ENCODE data around the gene SMCP. TPM values are rescaled to one million over a fixed set of nuclear protein-coding genes. Genes with fewer than 3 reads are reported as not detected.
A peak's percentile ranks its signal among the peaks of the same experiment; 100 is the strongest.

Gene SMCP
- total RNA-seq, 1 donor from 2014 or later, result not detected

DNA sequence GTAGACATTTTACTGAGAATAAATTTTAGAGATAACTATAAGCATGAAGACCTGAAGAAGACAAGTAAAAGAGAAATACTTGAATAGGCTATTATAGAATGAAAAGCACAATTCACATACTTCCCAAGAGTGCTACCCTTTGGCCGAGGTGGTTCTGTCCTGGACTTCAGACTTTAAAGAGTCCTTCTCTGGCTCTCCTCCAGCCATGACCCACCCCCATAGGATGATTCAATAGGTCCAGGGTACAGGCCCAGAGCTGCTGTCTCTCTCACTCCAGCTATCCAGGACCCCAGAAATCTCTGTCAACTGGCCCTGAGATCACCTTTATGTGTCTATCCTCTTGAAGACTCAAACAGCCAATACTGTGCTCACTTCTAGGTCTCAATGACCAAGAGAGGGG, 1.3 kb upstream of the SMCP start:
- H3K9me3 Mint-ChIP-seq, result peaks cover 3% of the 10 kb centered on the region
- H3K27me3 Mint-ChIP-seq, result peaks cover 7% of the 10 kb centered on the region
- H3K27ac Mint-ChIP-seq, result no peak overlapping the region
- H3K4me3 Mint-ChIP-seq, result no peak overlapping the region
- H3K36me3 Mint-ChIP-seq (ENCODE audit: low read depth), result no peaks in the 10 kb centered on the region
- H3K4me1 Mint-ChIP-seq, result peaks cover 3% of the 10 kb centered on the region
- no peak for DNase-seq
- intact Hi-C loops (cut with micrococcal nuclease), result no loop called here

DNA sequence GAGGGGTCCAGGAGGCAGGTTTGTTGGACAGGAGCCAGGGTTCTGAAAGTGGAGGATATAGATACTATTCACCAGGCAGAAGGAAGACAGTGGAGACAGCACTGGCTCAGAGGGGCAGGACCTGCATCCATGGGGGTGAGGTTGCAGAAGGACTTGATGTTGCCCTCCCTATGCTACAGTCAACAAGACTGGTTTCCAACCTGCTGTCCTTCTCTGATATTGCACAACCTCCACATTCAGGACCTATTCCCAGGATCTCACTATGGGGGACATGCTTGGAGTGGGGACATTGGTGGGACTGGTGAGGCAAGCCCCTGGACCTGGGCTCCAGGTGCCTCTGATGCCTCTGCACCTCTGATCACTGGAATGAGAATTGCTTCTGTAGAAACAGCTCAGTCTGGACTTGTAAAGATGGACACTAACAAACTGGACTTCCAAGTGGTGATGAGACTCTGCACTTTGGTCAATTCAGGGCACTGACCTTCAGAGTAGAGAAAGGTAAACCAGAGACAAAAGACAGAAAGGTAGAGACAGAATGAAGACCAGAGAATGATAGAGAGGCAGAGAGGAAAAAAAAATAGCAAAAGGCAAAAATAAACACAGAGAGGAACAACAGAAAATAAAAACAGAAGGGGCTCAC, 1.6 kb downstream of the SMCP start:
- H3K9me3 Mint-ChIP-seq, result peaks cover 3% of the 10 kb centered on the region
- H3K36me3 Mint-ChIP-seq (ENCODE audit: low read depth), result no peaks in the 10 kb centered on the region
- H3K4me1 Mint-ChIP-seq, result peaks cover 3% of the 10 kb centered on the region
- H3K4me3 Mint-ChIP-seq, result no peak overlapping the region
- H3K27ac Mint-ChIP-seq, result no peak overlapping the region
- intact Hi-C loops (cut with micrococcal nuclease), result no loop called here
- peaks cover 7% of the 10 kb centered on the region for H3K27me3 Mint-ChIP-seq
- no peak for DNase-seq

DNA sequence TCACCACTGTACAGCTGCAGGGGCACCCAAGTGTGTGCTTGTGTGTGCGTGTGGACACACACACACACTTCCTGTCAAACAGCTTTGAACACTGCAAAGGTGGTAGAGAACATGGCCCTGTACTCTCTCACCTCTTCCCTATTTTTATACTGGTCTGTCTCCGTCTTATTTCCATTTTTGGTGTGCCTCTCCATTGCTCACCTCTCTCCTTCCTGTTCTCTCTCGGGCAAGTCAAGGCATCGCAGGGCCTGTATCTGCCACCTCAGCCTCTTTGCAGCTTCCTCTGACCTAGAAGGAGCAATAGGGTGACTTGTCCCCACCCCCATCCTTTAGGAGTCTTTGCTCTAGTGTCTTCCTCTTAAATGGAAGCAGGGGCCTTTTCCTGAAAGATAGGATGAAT, 2.2 kb downstream of the SMCP start:
- no peak overlapping the region for H3K27ac Mint-ChIP-seq
- DNase-seq, result no peak
- H3K36me3 Mint-ChIP-seq (ENCODE audit: low read depth), result no peaks in the 10 kb centered on the region
- peaks cover 3% of the 10 kb centered on the region for H3K4me1 Mint-ChIP-seq
- H3K4me3 Mint-ChIP-seq, result no peak overlapping the region
- intact Hi-C loops (cut with micrococcal nuclease), result no loop called here
- H3K27me3 Mint-ChIP-seq, result peaks cover 7% of the 10 kb centered on the region
- peaks cover 3% of the 10 kb centered on the region for H3K9me3 Mint-ChIP-seq

DNA sequence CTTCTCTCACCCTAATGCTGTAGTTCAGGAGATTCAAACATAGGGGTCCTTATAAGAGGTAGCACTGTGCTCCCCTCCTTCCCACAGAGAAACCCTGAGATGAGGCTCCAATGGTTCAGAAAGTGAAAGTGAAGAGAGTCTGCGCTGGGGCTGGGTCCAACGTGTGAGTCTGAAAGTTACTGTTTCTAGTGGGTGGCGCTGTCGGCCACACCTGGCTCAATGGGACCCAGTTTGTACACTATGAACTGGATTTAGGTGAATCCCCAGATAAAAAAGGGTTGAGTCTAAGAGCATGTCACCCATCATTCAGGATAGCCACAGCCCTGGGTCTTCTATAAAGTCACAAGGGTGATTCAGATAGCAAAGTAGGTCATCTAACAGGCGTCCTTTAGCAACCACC, 2.8 kb downstream of the SMCP start:
- Mint-ChIP-seq H3K4me1 (peaks cover 3% of the 10 kb centered on the region), H3K4me3 (no peak overlapping the region), H3K9me3 (peaks cover 3% of the 10 kb centered on the region), H3K36me3 (ENCODE audit: low read depth) (no peaks in the 10 kb centered on the region), H3K27ac (no peak overlapping the region), H3K27me3 (peaks cover 10% of the 10 kb centered on the region)
- intact Hi-C loops (cut with micrococcal nuclease), result no loop called here
- peak; percentile 43 for DNase-seq

DNA sequence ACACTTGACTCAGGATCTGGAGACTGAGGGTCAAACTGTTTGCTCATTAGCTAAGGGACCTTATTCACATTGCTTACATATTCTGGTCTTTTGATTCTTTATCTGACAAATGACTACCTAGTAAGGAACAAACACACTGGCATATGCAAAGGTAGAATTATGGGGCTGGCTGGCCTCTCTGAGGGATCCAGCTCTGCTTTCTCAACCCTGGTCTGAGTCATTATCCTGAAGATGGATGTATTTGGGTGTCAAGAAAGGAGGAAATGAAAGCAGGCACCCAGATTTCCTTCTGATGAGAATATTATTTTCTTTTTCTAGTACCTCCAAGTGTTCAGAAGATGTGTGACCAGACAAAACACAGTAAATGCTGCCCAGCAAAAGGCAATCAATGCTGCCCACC, 6.0 kb downstream of the SMCP start:
- Mint-ChIP-seq H3K4me3 (no peak overlapping the region), H3K36me3 (ENCODE audit: low read depth) (no peaks in the 10 kb centered on the region), H3K4me1 (peaks cover 3% of the 10 kb centered on the region), H3K9me3 (no peaks in the 10 kb centered on the region), H3K27me3 (peaks cover 3% of the 10 kb centered on the region), H3K27ac (no peak overlapping the region)
- intact Hi-C loops (cut with micrococcal nuclease), result no loop called here
- peak; percentile 25 for DNase-seq

DNA sequence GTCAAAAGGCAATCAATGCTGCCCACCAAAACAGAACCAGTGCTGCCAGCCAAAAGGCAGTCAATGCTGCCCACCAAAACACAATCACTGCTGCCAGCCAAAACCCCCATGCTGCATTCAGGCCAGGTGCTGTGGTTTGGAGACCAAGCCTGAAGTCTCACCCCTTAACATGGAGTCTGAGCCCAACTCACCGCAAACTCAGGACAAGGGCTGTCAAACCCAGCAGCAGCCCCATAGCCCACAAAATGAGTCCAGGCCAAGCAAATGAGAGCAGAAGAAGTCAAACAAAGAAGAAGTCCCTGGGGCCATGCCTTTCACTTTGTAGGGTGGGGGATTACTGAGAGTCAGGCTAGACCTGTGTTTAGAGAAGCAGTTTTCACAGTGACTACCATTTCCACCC, 6.4 kb downstream of the SMCP start:
- H3K36me3 Mint-ChIP-seq (ENCODE audit: low read depth), result no peaks in the 10 kb centered on the region
- H3K4me1 Mint-ChIP-seq, result peaks cover 3% of the 10 kb centered on the region
- H3K4me3 Mint-ChIP-seq, result no peak overlapping the region
- H3K27ac Mint-ChIP-seq, result no peak overlapping the region
- peaks cover 3% of the 10 kb centered on the region for H3K27me3 Mint-ChIP-seq
- intact Hi-C loops (cut with micrococcal nuclease), result no loop called here
- H3K9me3 Mint-ChIP-seq, result no peaks in the 10 kb centered on the region
- peak; percentile 25 for DNase-seq

DNA sequence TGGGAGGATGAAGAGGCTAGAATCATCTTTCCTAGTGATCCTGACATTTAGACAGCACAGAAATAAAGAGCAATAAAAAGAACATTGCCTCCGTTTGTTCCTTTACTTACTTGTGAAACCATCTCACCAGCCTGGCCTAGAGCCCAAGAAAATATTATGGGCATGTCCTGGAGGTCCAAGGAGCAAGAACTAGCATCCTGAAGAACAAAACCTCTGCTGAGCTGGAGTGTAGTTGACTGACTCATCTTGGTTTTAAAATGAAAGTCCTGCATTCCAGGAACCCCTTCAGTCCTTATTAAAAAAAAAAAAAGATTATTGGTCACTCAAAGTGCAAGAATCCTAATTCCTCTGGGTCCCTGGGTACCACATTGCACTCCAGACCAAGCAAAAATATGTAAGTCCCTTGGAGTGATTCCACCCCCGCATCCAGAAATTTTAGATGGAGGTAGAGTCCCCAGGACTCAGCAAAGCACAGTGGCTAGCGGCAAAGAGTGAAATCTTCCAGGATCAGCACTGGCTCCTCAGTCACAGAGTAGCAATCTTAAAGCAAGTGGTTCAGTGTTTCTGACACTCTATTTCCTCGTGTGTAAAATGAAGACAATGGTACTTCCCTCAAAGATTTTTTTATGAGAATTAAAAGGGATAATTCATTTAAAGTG, 7.0 kb downstream of the SMCP start:
- intact Hi-C loops (cut with micrococcal nuclease), result no loop called here

DNA sequence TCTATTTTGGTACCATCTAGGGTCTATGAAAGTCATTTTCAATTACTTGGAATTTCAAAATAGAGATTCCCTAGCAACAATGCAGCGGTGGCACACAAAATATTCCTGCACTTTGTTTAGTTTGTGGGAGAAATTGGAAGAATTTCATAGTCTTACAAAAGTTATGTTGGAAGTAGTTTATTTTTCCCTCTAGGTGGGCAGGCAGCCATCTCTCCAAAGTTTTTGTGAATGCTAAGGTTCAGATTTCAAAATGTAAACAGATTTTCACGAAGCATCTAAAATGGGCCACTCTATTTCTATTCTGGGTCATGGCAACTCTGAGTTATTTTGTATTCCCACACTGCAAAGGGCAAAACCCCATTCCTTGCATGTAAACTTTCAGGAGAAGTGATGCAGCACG, 8.0 kb downstream of the SMCP start:
- no peaks in the 10 kb centered on the region for H3K9me3 Mint-ChIP-seq
- peaks cover 3% of the 10 kb centered on the region for H3K27me3 Mint-ChIP-seq
- no peaks in the 10 kb centered on the region for H3K4me1 Mint-ChIP-seq
- H3K27ac Mint-ChIP-seq, result no peak overlapping the region
- no peaks in the 10 kb centered on the region for H3K36me3 Mint-ChIP-seq (ENCODE audit: low read depth)
- intact Hi-C loops (cut with micrococcal nuclease), result no loop called here
- no peak for DNase-seq
- no peak overlapping the region for H3K4me3 Mint-ChIP-seq

More for the DNA sequence above, 7.0 kb downstream of the SMCP start:
- Mint-ChIP-seq H3K4me3 (no peak overlapping the region), H3K36me3 (ENCODE audit: low read depth) (no peaks in the 10 kb centered on the region), H3K4me1 (peaks cover 3% of the 10 kb centered on the region), H3K27me3 (peaks cover 3% of the 10 kb centered on the region), H3K9me3 (no peaks in the 10 kb centered on the region), H3K27ac (no peak overlapping the region)
- peak; percentile 27 for DNase-seq

DNA sequence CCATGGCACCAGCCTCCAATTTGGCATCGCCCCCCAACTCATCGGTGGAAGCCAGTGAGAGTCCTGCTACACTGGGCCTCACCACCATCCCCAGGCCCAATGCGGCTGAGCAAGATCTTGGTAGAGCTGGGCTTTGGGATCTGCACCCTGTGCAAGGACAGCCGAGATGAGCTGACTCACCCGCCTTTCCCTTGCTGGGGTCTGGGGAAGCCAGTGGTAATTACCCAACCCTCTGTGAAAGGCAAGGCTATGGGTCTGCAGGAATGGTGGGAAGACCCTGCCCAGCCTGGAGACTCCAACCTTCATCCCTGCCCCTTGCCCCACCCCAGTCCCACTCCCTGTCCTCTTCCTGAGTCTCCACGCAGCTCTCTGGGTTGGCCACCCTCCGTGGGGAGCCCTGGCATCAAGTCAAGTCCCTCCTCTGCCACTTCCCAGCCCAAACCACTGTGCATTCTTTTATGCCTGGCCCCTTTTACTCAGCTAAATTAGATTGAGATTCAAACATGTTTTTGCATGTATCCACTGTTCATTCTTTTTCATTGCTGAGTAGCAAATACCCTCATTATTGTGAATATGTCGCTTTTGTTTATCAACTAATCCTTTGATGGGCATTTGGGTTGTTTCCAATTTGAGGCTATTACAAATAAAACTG, 8.8 kb downstream of the SMCP start:
- Mint-ChIP-seq H3K27me3 (peaks cover 9% of the 10 kb centered on the region), H3K9me3 (no peaks in the 10 kb centered on the region), H3K4me1 (no peaks in the 10 kb centered on the region), H3K4me3 (no peak overlapping the region), H3K36me3 (ENCODE audit: low read depth) (no peaks in the 10 kb centered on the region), H3K27ac (no peak overlapping the region)
- intact Hi-C loops (cut with micrococcal nuclease), result no loop called here
- peak; percentile 40 for DNase-seq

DNA sequence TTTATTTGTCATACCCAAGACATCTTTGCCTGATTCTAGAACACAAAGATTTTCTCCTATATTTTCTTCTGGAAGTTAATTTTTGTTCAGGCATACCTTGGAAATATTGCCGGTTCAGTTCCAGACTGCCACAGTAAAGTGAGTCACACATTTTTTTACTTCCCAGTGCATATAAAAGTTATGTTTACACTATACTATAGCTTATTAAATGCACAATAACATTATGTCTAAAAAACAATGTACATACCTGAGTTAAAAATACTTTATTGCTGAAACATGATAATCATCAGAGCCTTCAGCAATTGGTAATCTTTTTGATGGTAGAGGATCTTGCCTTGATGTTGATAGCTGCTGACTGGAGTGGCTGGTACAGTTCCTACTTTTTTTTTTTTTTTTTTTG, 10.0 kb downstream of the SMCP start:
- intact Hi-C loops (cut with micrococcal nuclease), result no loop called here
- no peak overlapping the region for H3K27ac Mint-ChIP-seq
- no peak for DNase-seq
- H3K4me1 Mint-ChIP-seq, result no peaks in the 10 kb centered on the region
- no peak overlapping the region for H3K4me3 Mint-ChIP-seq
- no peaks in the 10 kb centered on the region for H3K9me3 Mint-ChIP-seq
- no peaks in the 10 kb centered on the region for H3K36me3 Mint-ChIP-seq (ENCODE audit: low read depth)
- H3K27me3 Mint-ChIP-seq, result peaks cover 13% of the 10 kb centered on the region

DNA sequence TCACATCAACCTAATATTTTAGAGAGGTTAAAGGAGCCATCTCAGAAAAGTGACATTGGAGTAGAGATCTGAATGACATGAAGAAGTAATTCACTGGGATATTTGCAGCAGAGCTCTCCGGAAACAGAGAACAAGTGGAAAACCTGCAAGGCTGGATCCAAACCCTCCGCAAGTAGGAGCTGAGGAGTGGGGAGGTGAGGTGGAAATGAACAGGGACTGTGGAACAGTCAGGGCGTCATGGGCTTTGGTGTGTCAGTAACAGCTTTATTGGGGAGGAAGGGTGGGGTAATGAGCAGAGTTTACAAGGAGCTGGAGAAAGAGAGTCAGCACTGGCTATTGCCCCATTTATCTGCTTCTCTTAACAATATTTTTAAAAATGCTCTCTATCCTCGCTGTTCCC, 20.9 kb downstream of the SMCP start:
- no peak overlapping the region for H3K27ac Mint-ChIP-seq
- H3K27me3 Mint-ChIP-seq, result peaks cover 4% of the 10 kb centered on the region
- no peak overlapping the region for H3K4me3 Mint-ChIP-seq
- H3K9me3 Mint-ChIP-seq, result no peaks in the 10 kb centered on the region
- peak; percentile 23 for DNase-seq
- intact Hi-C loops (cut with micrococcal nuclease), result no loop called here
- no peaks in the 10 kb centered on the region for H3K4me1 Mint-ChIP-seq
- H3K36me3 Mint-ChIP-seq (ENCODE audit: low read depth), result no peaks in the 10 kb centered on the region

DNA sequence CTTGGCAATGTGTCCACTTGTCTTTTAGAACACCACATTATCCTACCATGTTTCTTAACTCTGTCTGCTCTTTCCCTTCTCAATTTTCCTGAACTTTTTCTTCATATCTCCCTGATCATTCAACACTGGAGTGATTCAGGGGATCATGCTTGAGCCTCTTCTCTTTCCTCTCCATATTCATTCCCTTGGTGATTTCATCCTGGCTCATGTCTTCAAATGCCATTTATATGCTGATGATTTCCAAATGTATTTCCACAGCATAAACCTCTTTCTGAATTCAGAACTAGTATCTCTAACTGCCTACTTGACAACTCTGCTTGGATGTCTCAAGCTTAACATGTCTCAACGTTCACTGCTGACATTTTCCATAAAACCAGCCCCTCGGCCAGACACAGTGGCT, 21.8 kb downstream of the SMCP start:
- H3K36me3 Mint-ChIP-seq (ENCODE audit: low read depth), result no peaks in the 10 kb centered on the region
- intact Hi-C loops (cut with micrococcal nuclease), result no loop called here
- H3K27ac Mint-ChIP-seq, result no peak overlapping the region
- no peaks in the 10 kb centered on the region for H3K4me1 Mint-ChIP-seq
- no peak for DNase-seq
- H3K4me3 Mint-ChIP-seq, result no peak overlapping the region
- H3K27me3 Mint-ChIP-seq, result no peaks in the 10 kb centered on the region
- no peaks in the 10 kb centered on the region for H3K9me3 Mint-ChIP-seq

DNA sequence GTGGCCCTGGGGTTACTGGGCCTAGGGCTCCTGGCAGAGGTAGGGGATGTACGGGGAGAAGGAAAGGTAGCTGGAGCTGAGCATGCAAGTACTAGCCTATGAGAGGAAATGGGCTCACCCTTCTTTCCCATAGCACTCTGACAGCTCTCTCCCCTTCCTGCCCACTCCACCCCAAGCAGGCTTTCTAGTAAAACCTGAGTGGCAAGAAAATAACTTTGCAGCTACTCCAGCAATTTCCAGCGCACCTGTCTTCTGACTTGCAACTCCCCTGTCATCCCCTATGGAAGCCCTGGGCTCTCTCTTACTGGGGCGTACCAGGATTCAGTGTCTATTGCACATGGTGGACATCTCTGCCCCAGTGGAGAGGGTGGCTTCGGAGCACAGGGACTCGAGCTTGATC, 23.5 kb downstream of the SMCP start:
- H3K4me3 Mint-ChIP-seq, result no peak overlapping the region
- no peaks in the 10 kb centered on the region for H3K4me1 Mint-ChIP-seq
- H3K27ac Mint-ChIP-seq, result no peak overlapping the region
- peak; percentile 35 for DNase-seq
- no peaks in the 10 kb centered on the region for H3K27me3 Mint-ChIP-seq
- H3K9me3 Mint-ChIP-seq, result no peaks in the 10 kb centered on the region
- no peaks in the 10 kb centered on the region for H3K36me3 Mint-ChIP-seq (ENCODE audit: low read depth)
- intact Hi-C loops (cut with micrococcal nuclease), result no loop called here

DNA sequence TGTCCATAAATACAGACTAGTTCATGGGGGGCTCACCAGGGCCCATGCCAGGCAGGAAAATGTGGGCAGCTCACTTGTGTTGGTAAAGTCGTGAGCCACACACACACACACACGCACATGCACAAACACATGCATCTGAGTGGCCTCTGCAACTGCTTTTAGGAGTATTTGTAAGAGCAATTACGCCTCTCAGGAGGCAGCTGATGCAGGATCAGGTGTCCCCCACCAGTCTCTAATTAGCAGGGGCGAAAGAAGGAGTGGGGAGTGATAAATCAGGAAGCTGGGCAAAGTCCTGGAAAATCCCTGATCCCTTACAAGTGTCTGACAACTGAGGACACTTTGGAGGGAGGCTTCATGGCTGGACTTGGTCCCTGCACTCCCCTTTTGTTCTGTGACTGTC, 24.5 kb downstream of the SMCP start:
- no peaks in the 10 kb centered on the region for H3K27me3 Mint-ChIP-seq
- intact Hi-C loops (cut with micrococcal nuclease), result no loop called here
- H3K9me3 Mint-ChIP-seq, result no peaks in the 10 kb centered on the region
- no peaks in the 10 kb centered on the region for H3K4me1 Mint-ChIP-seq
- no peaks in the 10 kb centered on the region for H3K36me3 Mint-ChIP-seq (ENCODE audit: low read depth)
- H3K4me3 Mint-ChIP-seq, result no peak overlapping the region
- DNase-seq, result peak; percentile 47
- H3K27ac Mint-ChIP-seq, result no peak overlapping the region
